HEK293 (cell line): ENCODE measurements around the gene LBX1.

ENCODE experiments used
- CTCF ChIA-PET: fragments of 350-600 bp; formaldehyde crosslinking; extraction: SDS; loops from one replicate; lab custom pipeline; 2021; ENCODE audit warnings: antibody characterized with exemption; lab: Yijun Ruan, JAX
- POLR2A ChIA-PET: fragments of 300-600 bp; formaldehyde crosslinking; extraction: SDS; loops from one replicate; lab custom pipeline; 2020; ENCODE audit warnings: antibody characterized with exemption, inconsistent platforms; lab: Yijun Ruan, JAX
- H3K27ac ChIP-seq: fragments of 200-500 bp; sonication (Bioruptor generic); 2 replicates; pipeline ENCODE4 v1.5.1; 2014; ENCODE audit warnings: low read depth, low read length, control low read depth, inconsistent platforms; ENCODE audit errors: extremely low read depth
- H3K36me3 ChIP-seq, 2 experiments: fragments of 200-500 bp in 1 of 2; sonication (Bioruptor generic) in 1 of 2; 1 replicate in 1 of 2; 2 replicates in 1 of 2; pipeline ENCODE4 v1.5.1; 2014 to 2017; ENCODE audit warnings: inconsistent platforms in 2 of 2, low read length in 2 of 2; ENCODE audit not compliant: control insufficient read depth in 2 of 2, insufficient read depth in 1 of 2
- H3K4me1 ChIP-seq: fragments of 200-500 bp; sonication (Bioruptor generic); 2 replicates; pipeline ENCODE4 v1.5.1; 2014; ENCODE audit warnings: mild to moderate bottlenecking, low read length, inconsistent platforms; ENCODE audit not compliant: control insufficient read depth, insufficient read depth
- H3K4me3 ChIP-seq: 2 replicates; pipeline ENCODE4 v1.5.1; 2011; ENCODE audit warnings: low read depth, mild to moderate bottlenecking, control low read depth, low read length, moderate library complexity
- H3K9me3 ChIP-seq: fragments of 200-500 bp; sonication (Bioruptor generic); 2 replicates; pipeline ENCODE4 v1.5.1; 2014; ENCODE audit warnings: low read depth, low read length, inconsistent platforms; ENCODE audit not compliant: control insufficient read depth, insufficient read depth
- FEZF1 ChIP-seq: fragments of 450-650 bp; formaldehyde crosslinking; IDR thresholded peaks from 2 replicates; pipeline ENCODE4 v1.5.1; 2016; ENCODE audit warnings: missing biosample characterization, missing genetic modification characterization
- GLI4 ChIP-seq: fragments of 450-650 bp; formaldehyde crosslinking; IDR thresholded peaks from 2 replicates; pipeline ENCODE4 v1.5.1; 2016; ENCODE audit warnings: missing biosample characterization, missing genetic modification characterization
- MZF1 ChIP-seq: fragments of 450-650 bp; formaldehyde crosslinking; IDR thresholded peaks from 2 replicates; pipeline ENCODE4 v1.5.1; 2017; ENCODE audit warnings: missing biosample characterization, missing genetic modification characterization, borderline replicate concordance
- OSR2 ChIP-seq: fragments of 450-650 bp; formaldehyde crosslinking; IDR thresholded peaks from 2 replicates; pipeline ENCODE4 v1.5.1; 2016; ENCODE audit warnings: missing biosample characterization, missing genetic modification characterization
- SP3 ChIP-seq: fragments of 450-650 bp; formaldehyde crosslinking; IDR thresholded peaks from 2 replicates; pipeline ENCODE4 v1.5.1; 2016; ENCODE audit warnings: missing biosample characterization, missing genetic modification characterization
- ZBTB20 ChIP-seq: fragments of 450-650 bp; formaldehyde crosslinking; IDR thresholded peaks from 2 replicates; pipeline ENCODE4 v1.5.1; 2016; ENCODE audit warnings: missing biosample characterization, missing genetic modification characterization
- ZBTB7A ChIP-seq: fragments of 450-650 bp; formaldehyde crosslinking; IDR thresholded peaks from 2 replicates; pipeline ENCODE4 v1.5.1; 2016; ENCODE audit warnings: low read depth, missing biosample characterization, missing genetic modification characterization
- ZFHX2 ChIP-seq: fragments of 450-650 bp; formaldehyde crosslinking; conservative IDR thresholded peaks from 2 replicates; pipeline ENCODE4 v1.5.1; 2016; ENCODE audit warnings: missing biosample characterization, missing genetic modification characterization
- ZNF10 ChIP-seq: fragments of 450-650 bp; formaldehyde crosslinking; IDR thresholded peaks from 2 replicates; pipeline ENCODE4 v1.5.1; 2017; ENCODE audit warnings: missing biosample characterization, missing genetic modification characterization
- ZNF140 ChIP-seq: fragments of 450-650 bp; formaldehyde crosslinking; IDR thresholded peaks from 2 replicates; pipeline ENCODE4 v1.5.1; 2016; ENCODE audit warnings: missing biosample characterization, missing genetic modification characterization
- ZNF202 ChIP-seq: fragments of 450-650 bp; formaldehyde crosslinking; IDR thresholded peaks from 2 replicates; pipeline ENCODE4 v1.5.1; 2016; ENCODE audit warnings: missing biosample characterization, missing genetic modification characterization, borderline replicate concordance
- ZNF211 ChIP-seq: fragments of 450-650 bp; formaldehyde crosslinking; IDR thresholded peaks from 2 replicates; pipeline ENCODE4 v1.5.1; 2016; ENCODE audit warnings: low read depth, missing biosample characterization, missing genetic modification characterization
- ZNF274 ChIP-seq, 2 experiments: fragments of 200-500 bp in 1 of 2; fragments of 450-650 bp in 1 of 2; sonication (Bioruptor generic) in 1 of 2; formaldehyde crosslinking in 1 of 2; IDR thresholded peaks; 2 replicates each; pipeline versions ENCODE4 v1.5.1 to v1.6.1; 2014 to 2016; ENCODE audit warnings: borderline replicate concordance in 1 of 2, inconsistent platforms in 1 of 2, low read length in 1 of 2, missing biosample characterization in 1 of 2, missing genetic modification characterization in 1 of 2
- ZNF416 ChIP-seq: fragments of 450-650 bp; formaldehyde crosslinking; IDR thresholded peaks from 2 replicates; pipeline ENCODE4 v1.5.1; 2016; ENCODE audit warnings: missing biosample characterization, missing genetic modification characterization
- ZNF510 ChIP-seq: fragments of 450-650 bp; formaldehyde crosslinking; IDR thresholded peaks from 2 replicates; pipeline ENCODE4 v1.5.1; 2018; ENCODE audit warnings: mild to moderate bottlenecking, missing genetic modification characterization, missing biosample characterization; ENCODE audit not compliant: insufficient replicate concordance
- ZNF529 ChIP-seq: fragments of 450-650 bp; formaldehyde crosslinking; IDR thresholded peaks from 2 replicates; pipeline ENCODE4 v1.5.1; 2017; ENCODE audit warnings: missing genetic modification characterization, missing biosample characterization; ENCODE audit not compliant: insufficient replicate concordance
- ZNF571 ChIP-seq: fragments of 450-650 bp; formaldehyde crosslinking; IDR thresholded peaks from 2 replicates; pipeline ENCODE4 v1.5.0; 2017; ENCODE audit warnings: missing biosample characterization, missing genetic modification characterization
- ZNF660 ChIP-seq: fragments of 450-650 bp; IDR thresholded peaks from 2 replicates; pipeline ENCODE4 v1.5.1; 2018; ENCODE audit warnings: missing biosample characterization, mild to moderate bottlenecking, missing genetic modification characterization
- ZNF791 ChIP-seq: fragments of 450-650 bp; formaldehyde crosslinking; IDR thresholded peaks from 2 replicates; pipeline ENCODE4 v1.5.1; 2016; ENCODE audit warnings: missing biosample characterization, missing genetic modification characterization
- TF ChIP-seq, protein P1 (sequence below): fragments of 450-650 bp; formaldehyde crosslinking; IDR thresholded peaks from 2 replicates; pipeline ENCODE4 v1.5.1; 2017; ENCODE audit warnings: missing biosample characterization, missing genetic modification characterization
- TF ChIP-seq, protein P2 (sequence below): fragments of 450-650 bp; formaldehyde crosslinking; IDR thresholded peaks from 2 replicates; pipeline ENCODE4 v1.5.1; 2016; ENCODE audit warnings: missing biosample characterization, missing genetic modification characterization, borderline replicate concordance
- TF ChIP-seq, protein P3 (sequence below): fragments of 450-650 bp; IDR thresholded peaks from 2 replicates; pipeline ENCODE4 v1.5.1; 2018; ENCODE audit warnings: missing biosample characterization, missing genetic modification characterization
- TF ChIP-seq, protein P4 (sequence below): fragments of 450-650 bp; formaldehyde crosslinking; IDR thresholded peaks from 2 replicates; pipeline ENCODE4 v1.5.1; 2016; ENCODE audit warnings: missing biosample characterization, missing genetic modification characterization
- TF ChIP-seq, protein P5 (sequence below): fragments of 450-650 bp; formaldehyde crosslinking; conservative IDR thresholded peaks from 2 replicates; pipeline ENCODE4 v1.5.1; 2016; ENCODE audit warnings: low read depth, missing biosample characterization, missing genetic modification characterization

The LBX1 gene

DNA sequence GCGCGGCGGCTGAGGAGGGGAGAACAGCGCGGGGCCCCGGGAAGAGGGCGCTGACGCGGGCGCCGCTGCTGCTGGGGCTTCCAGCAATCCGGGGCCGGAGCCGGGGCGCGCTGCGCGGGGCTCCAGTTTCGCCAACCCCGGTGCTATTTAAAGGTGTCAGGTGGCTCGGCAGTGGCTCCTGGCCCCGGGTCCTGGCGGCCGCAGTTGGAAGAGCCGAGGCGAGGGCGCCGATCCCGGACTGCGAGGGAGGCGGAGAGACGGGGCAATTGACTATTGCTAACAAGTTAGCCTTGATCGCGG, 347 bp downstream of the LBX1 start (continued):
- TF ChIP-seq ZFHX2 (no peak), ZNF140 (no peak), ZNF660 (peak; percentile 18; the same call in 1 of the 2 replicates), ZNF211 (tag by site-specific recombination) (no peak), OSR2 (tag by site-specific recombination) (no peak), GLI4 (no peak), ZBTB20 (tag by site-specific recombination) (peak; percentile 94)
- TF ChIP-seq, protein P1, sequence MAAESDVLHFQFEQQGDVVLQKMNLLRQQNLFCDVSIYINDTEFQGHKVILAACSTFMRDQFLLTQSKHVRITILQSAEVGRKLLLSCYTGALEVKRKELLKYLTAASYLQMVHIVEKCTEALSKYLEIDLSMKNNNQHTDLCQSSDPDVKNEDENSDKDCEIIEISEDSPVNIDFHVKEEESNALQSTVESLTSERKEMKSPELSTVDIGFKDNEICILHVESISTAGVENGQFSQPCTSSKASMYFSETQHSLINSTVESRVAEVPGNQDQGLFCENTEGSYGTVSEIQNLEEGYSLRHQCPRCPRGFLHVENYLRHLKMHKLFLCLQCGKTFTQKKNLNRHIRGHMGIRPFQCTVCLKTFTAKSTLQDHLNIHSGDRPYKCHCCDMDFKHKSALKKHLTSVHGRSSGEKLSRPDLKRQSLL (tag by site-specific recombination) = peak; percentile 72
- TF ChIP-seq, protein P2, sequence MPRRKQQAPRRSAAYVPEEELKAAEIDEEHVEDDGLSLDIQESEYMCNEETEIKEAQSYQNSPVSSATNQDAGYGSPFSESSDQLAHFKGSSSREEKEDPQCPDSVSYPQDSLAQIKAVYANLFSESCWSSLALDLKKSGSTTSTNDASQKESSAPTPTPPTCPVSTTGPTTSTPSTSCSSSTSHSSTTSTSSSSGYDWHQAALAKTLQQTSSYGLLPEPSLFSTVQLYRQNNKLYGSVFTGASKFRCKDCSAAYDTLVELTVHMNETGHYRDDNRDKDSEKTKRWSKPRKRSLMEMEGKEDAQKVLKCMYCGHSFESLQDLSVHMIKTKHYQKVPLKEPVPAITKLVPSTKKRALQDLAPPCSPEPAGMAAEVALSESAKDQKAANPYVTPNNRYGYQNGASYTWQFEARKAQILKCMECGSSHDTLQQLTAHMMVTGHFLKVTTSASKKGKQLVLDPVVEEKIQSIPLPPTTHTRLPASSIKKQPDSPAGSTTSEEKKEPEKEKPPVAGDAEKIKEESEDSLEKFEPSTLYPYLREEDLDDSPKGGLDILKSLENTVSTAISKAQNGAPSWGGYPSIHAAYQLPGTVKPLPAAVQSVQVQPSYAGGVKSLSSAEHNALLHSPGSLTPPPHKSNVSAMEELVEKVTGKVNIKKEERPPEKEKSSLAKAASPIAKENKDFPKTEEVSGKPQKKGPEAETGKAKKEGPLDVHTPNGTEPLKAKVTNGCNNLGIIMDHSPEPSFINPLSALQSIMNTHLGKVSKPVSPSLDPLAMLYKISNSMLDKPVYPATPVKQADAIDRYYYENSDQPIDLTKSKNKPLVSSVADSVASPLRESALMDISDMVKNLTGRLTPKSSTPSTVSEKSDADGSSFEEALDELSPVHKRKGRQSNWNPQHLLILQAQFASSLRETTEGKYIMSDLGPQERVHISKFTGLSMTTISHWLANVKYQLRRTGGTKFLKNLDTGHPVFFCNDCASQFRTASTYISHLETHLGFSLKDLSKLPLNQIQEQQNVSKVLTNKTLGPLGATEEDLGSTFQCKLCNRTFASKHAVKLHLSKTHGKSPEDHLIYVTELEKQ = no peak
- TF ChIP-seq, protein P3, sequence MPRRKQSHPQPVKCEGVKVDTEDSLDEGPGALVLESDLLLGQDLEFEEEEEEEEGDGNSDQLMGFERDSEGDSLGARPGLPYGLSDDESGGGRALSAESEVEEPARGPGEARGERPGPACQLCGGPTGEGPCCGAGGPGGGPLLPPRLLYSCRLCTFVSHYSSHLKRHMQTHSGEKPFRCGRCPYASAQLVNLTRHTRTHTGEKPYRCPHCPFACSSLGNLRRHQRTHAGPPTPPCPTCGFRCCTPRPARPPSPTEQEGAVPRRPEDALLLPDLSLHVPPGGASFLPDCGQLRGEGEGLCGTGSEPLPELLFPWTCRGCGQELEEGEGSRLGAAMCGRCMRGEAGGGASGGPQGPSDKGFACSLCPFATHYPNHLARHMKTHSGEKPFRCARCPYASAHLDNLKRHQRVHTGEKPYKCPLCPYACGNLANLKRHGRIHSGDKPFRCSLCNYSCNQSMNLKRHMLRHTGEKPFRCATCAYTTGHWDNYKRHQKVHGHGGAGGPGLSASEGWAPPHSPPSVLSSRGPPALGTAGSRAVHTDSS (tag by site-specific recombination) = no peak

DNA sequence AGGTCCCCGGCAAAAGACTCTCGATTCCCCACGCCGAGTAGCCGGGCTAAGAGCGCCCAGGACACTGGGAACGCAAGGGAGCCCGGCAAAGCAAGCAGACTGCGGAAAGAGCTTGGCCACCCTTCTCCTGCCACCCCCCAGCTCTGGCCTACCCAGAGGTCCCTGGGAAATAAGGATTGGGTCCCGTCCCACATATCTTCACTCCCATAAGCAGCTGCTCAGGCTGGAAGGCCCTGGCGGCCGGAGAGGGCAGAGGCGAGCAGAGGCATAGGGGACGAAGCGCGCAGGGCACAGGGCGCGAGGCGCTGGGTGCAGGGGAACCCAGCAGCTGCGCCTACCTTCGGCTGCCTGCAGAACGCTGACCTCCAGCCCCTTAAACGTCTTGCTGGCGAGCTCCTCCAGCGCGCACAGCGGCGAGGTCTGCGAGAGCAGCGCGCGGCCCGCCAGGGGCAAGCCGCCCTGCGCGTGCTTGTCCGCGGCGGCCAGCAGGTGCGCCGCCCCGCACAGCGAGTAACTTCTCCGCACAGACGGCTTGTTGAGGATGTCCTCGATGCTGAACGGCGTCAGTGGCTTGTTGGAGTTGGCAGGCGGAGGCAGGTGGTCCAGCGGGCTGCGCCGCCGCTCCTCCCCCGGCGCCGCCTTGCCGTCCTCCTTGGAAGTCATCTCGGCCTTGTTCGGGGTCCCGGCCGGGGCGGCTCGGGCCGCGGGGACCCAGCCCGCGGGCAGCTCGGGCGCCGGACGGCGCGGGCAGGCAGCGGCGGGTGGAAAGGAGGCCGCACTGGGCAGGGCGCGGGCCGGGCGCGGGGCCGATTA, 904 bp downstream of the LBX1 start:
- ChIA-PET POLR2A (interaction anchor here (0.9 kb wide), 1 partner anchor 130 kb away, joined by 3 read pairs; no protein-coding TSS in a partner anchor), CTCF (interaction anchor here (0.9 to 2.4 kb wide), 3 partner anchors 13 to 238 kb away, joined by 3 to 19 read pairs (median 4); no protein-coding TSS in a partner anchor)
- Histone ChIP-seq H3K4me1 (peaks cover 9% of the 10 kb centered on the region), H3K9me3 (no peaks in the 10 kb centered on the region), H3K4me3 (no peak overlapping the region; the same call in 1 of the 2 replicates), H3K36me3 (peaks cover 0 to 17% of the 10 kb centered on the region in 2 experiments; a peak in 1 of 3 replicates), H3K27ac (peak overlapping the region; percentile 67; the same call in 1 of the 2 replicates)
- TF ChIP-seq, protein P4, sequence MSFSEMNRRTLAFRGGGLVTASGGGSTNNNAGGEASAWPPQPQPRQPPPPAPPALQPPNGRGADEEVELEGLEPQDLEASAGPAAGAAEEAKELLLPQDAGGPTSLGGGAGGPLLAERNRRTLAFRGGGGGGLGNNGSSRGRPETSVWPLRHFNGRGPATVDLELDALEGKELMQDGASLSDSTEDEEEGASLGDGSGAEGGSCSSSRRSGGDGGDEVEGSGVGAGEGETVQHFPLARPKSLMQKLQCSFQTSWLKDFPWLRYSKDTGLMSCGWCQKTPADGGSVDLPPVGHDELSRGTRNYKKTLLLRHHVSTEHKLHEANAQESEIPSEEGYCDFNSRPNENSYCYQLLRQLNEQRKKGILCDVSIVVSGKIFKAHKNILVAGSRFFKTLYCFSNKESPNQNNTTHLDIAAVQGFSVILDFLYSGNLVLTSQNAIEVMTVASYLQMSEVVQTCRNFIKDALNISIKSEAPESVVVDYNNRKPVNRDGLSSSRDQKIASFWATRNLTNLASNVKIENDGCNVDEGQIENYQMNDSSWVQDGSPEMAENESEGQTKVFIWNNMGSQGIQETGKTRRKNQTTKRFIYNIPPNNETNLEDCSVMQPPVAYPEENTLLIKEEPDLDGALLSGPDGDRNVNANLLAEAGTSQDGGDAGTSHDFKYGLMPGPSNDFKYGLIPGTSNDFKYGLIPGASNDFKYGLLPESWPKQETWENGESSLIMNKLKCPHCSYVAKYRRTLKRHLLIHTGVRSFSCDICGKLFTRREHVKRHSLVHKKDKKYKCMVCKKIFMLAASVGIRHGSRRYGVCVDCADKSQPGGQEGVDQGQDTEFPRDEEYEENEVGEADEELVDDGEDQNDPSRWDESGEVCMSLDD = no peak
- TF ChIP-seq ZNF571 (tag by site-specific recombination) (no peak), SP3 (tag by site-specific recombination) (no peak), MZF1 (tag by site-specific recombination) (no peak), ZNF791 (tag by site-specific recombination) (no peak), FEZF1 (no peak), ZNF510 (tag by site-specific recombination) (no peak), ZNF416 (tag by site-specific recombination) (no peak), ZNF10 (tag by site-specific recombination) (no peak), ZNF274 (IDR thresholded peaks at IDR 0.05; ENCODE audit: low read length) (no peak), ZNF274 (tag by site-specific recombination; IDR thresholded peaks at IDR 0.05; ENCODE audit: borderline replicate concordance) (no peak), ZNF529 (tag by site-specific recombination) (no peak), ZBTB20 (tag by site-specific recombination) (no peak), ZNF202 (no peak), ZBTB7A (tag by site-specific recombination) (no peak)
- TF ChIP-seq, protein P5, sequence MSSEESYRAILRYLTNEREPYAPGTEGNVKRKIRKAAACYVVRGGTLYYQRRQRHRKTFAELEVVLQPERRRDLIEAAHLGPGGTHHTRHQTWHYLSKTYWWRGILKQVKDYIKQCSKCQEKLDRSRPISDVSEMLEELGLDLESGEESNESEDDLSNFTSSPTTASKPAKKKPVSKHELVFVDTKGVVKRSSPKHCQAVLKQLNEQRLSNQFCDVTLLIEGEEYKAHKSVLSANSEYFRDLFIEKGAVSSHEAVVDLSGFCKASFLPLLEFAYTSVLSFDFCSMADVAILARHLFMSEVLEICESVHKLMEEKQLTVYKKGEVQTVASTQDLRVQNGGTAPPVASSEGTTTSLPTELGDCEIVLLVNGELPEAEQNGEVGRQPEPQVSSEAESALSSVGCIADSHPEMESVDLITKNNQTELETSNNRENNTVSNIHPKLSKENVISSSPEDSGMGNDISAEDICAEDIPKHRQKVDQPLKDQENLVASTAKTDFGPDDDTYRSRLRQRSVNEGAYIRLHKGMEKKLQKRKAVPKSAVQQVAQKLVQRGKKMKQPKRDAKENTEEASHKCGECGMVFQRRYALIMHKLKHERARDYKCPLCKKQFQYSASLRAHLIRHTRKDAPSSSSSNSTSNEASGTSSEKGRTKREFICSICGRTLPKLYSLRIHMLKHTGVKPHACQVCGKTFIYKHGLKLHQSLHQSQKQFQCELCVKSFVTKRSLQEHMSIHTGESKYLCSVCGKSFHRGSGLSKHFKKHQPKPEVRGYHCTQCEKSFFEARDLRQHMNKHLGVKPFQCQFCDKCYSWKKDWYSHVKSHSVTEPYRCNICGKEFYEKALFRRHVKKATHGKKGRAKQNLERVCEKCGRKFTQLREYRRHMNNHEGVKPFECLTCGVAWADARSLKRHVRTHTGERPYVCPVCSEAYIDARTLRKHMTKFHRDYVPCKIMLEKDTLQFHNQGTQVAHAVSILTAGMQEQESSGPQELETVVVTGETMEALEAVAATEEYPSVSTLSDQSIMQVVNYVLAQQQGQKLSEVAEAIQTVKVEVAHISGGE = no peak
